Thyroid gland (tissue), 4 donors: ENCODE measurements around the gene RNF11.

Experiments used
- POLR2A ChIP-seq, 2 donors: fragments of 450-650 bp; IDR thresholded peaks; one replicate each; pipeline ENCODE4 v1.6.1; 2017; ENCODE audit warnings: antibody characterized with exemption in 2 of 2, mild to moderate bottlenecking in 2 of 2, moderate library complexity in 1 of 2
- TF ChIP-seq, protein P1 (sequence below), 6 experiments: fragments of 200-600 bp in 3 of 6; fragments of 450-650 bp in 3 of 6; sonication (generic) in 3 of 6; IDR thresholded peaks; one replicate each; pipeline ENCODE4 v1.5.1; 2016 to 2019; ENCODE audit warnings: antibody characterized with exemption in 6 of 6, mild to moderate bottlenecking in 2 of 6, inconsistent platforms in 1 of 6, moderate library complexity in 1 of 6

- TF ChIP-seq POLR2A (IDR thresholded peaks at IDR 0.05), result no peak
- TF ChIP-seq, protein P1, sequence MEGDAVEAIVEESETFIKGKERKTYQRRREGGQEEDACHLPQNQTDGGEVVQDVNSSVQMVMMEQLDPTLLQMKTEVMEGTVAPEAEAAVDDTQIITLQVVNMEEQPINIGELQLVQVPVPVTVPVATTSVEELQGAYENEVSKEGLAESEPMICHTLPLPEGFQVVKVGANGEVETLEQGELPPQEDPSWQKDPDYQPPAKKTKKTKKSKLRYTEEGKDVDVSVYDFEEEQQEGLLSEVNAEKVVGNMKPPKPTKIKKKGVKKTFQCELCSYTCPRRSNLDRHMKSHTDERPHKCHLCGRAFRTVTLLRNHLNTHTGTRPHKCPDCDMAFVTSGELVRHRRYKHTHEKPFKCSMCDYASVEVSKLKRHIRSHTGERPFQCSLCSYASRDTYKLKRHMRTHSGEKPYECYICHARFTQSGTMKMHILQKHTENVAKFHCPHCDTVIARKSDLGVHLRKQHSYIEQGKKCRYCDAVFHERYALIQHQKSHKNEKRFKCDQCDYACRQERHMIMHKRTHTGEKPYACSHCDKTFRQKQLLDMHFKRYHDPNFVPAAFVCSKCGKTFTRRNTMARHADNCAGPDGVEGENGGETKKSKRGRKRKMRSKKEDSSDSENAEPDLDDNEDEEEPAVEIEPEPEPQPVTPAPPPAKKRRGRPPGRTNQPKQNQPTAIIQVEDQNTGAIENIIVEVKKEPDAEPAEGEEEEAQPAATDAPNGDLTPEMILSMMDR (IDR thresholded peaks at IDR 0.05), result no peak
Measured at GRCh38 chr1:51299981-51300670, 64.1 kb downstream of the RNF11 start.
